ENCODE measurements around the gene THUMPD1.

- no peak for TF ChIP-seq CTCF (IDR thresholded peaks at IDR 0.05)
- TF ChIP-seq POLR2A (IDR thresholded peaks at IDR 0.05), result no peak
Observed at GRCh38 chr16:20696618-20697017, 45.0 kb downstream of the THUMPD1 start.
